OCI-LY7 (cell line): ENCODE results near the gene FBXL20.

Experiments used
- EZH2phosphoT487 ChIP-seq: fragments of 200-600 bp; sonication (generic); IDR thresholded peaks from 2 replicates; pipeline ENCODE4 v1.6.1; 2018; ENCODE audit warnings: low read depth, borderline replicate concordance, mild to moderate bottlenecking, mixed run types, antibody characterized with exemption, low read length, moderate library complexity, mixed read lengths
- TF ChIP-seq, protein P1 (sequence below): fragments of 200-600 bp; sonication (generic); conservative IDR thresholded peaks from 2 replicates; pipeline ENCODE4 v1.5.1; 2014; ENCODE audit warnings: mild to moderate bottlenecking, antibody characterized with exemption, low read length, moderate library complexity, mixed read lengths

DNA sequence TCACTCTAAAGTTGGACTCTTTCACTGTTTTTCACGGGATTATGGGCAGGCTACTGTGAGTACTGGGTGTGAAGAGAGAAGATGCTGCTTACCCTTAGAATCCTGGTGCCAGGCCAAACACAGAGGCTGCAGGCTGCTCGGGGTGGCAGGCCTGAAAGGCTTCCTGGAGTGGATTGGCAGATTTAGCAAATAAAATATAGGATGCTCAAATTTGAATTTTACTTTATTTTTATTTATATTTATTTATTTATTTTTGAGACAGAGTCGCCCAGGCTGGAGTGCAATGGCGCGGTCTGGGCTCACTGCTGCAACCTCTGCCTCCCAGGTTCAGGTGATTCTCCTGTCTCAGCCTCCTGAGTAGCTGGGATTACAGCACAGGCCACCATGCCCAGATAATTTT is 160.8 kb downstream of the FBXL20 start:
- TF ChIP-seq, protein P1, sequence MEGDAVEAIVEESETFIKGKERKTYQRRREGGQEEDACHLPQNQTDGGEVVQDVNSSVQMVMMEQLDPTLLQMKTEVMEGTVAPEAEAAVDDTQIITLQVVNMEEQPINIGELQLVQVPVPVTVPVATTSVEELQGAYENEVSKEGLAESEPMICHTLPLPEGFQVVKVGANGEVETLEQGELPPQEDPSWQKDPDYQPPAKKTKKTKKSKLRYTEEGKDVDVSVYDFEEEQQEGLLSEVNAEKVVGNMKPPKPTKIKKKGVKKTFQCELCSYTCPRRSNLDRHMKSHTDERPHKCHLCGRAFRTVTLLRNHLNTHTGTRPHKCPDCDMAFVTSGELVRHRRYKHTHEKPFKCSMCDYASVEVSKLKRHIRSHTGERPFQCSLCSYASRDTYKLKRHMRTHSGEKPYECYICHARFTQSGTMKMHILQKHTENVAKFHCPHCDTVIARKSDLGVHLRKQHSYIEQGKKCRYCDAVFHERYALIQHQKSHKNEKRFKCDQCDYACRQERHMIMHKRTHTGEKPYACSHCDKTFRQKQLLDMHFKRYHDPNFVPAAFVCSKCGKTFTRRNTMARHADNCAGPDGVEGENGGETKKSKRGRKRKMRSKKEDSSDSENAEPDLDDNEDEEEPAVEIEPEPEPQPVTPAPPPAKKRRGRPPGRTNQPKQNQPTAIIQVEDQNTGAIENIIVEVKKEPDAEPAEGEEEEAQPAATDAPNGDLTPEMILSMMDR, result no peak
- TF ChIP-seq EZH2phosphoT487, result no peak
